ENCODE measurements around the gene RABGAP1L.

DNA sequence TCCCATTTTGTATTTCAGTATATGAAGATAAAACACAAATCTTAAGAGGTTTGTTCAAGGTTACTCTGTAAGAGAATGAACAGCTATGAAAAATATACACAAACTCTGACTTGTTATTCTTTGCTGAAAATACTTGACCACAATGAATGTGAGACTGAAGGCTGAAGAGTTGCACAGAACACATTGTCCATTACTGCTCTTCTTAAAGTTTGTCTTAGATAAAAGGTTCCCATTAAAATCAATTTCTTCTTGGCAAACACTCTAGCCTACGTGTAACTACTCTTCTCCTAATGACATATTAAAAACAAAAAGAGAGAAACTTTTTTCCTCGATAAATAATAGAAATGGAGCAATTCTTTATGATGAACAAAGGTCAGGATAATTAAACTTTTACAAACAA is 45.2 kb upstream of the RABGAP1L start:
- TF ChIP-seq POLR2A (IDR thresholded peaks at IDR 0.05; ENCODE audit: low read depth, low read length): no peak
- no peak for TF ChIP-seq POLR2AphosphoS5 (IDR thresholded peaks at IDR 0.05; ENCODE audit: low read depth, low read length)
- TF ChIP-seq POU2F2 (IDR thresholded peaks at IDR 0.05; ENCODE audit: low read depth, low read length): no peak
- TF ChIP-seq TAF1 (IDR thresholded peaks at IDR 0.05; ENCODE audit: low read depth, low read length): no peak
